Fibroblast of lung (primary cell): ENCODE measurements around the gene KMT2C. TPM values are rescaled to one million over a fixed set of nuclear protein-coding genes. Genes with fewer than 3 reads are reported as not detected.
"Not testable (repeated sequence)": the region's sequence is repeated elsewhere in the genome, so short reads cannot be mapped to it uniquely, and the experiment has no call there.

ENCODE experiments used
- DNase-seq, 2 donors: peaks; one replicate each; pipeline versions ENCODE4 v3.0.0 to v3.0.0-alpha.2; 2010; ENCODE audit warnings: low read depth in 2 of 2
- H2AFZ ChIP-seq: 2 replicates; pipeline ENCODE4 v1.5.1; 2012; ENCODE audit warnings: low read length, control low read depth, inconsistent platforms
- H3K27ac ChIP-seq: 2 replicates; pipeline ENCODE4 v1.5.1; 2011; ENCODE audit warnings: low read length, control low read depth; ENCODE audit not compliant: insufficient read depth
- H3K27me3 ChIP-seq: 2 replicates; pipeline ENCODE4 v1.5.1; 2011; ENCODE audit warnings: mild to moderate bottlenecking, low read length; ENCODE audit not compliant: control insufficient read depth, insufficient read depth
- H3K36me3 ChIP-seq: 2 replicates; pipeline ENCODE4 v1.5.1; 2011; ENCODE audit warnings: low read length; ENCODE audit not compliant: control insufficient read depth, insufficient read depth
- H3K4me1 ChIP-seq: 2 replicates; pipeline ENCODE4 v1.5.1; 2011; ENCODE audit warnings: low read length; ENCODE audit not compliant: control insufficient read depth, insufficient read depth; ENCODE audit errors: extremely low read depth
- H3K4me2 ChIP-seq: 2 replicates; pipeline ENCODE4 v1.5.1; 2011; ENCODE audit warnings: low read length, control low read depth; ENCODE audit not compliant: insufficient read depth; ENCODE audit errors: extremely low read depth
- H3K4me3 ChIP-seq, 4 experiments: fragments of 200-600 bp in 1 of 4; sonication (generic) in 1 of 4; replicated peaks in 1 of 4; 2 replicates each; pipeline ENCODE4 v1.5.1; 2011 to 2016; ENCODE audit warnings: low read length in 4 of 4, low read depth in 3 of 4, mild to moderate bottlenecking in 3 of 4, control low read depth in 2 of 4, inconsistent platforms in 1 of 4, mixed read lengths in 1 of 4; ENCODE audit not compliant: insufficient read depth in 1 of 4; ENCODE audit errors: control extremely low read depth in 1 of 4
- H3K79me2 ChIP-seq: 2 replicates; pipeline ENCODE4 v1.5.1; 2012; ENCODE audit warnings: mild to moderate bottlenecking, low read length, inconsistent platforms; ENCODE audit not compliant: control insufficient read depth, insufficient read depth
- H3K9ac ChIP-seq: 2 replicates; pipeline ENCODE4 v1.5.1; 2011; ENCODE audit warnings: mild to moderate bottlenecking, low read length, control low read depth; ENCODE audit not compliant: insufficient read depth
- H3K9me3 ChIP-seq: 2 replicates; pipeline ENCODE4 v1.5.1; 2012; ENCODE audit warnings: low read depth, low read length; ENCODE audit not compliant: control insufficient read depth, insufficient read depth
- H4K20me1 ChIP-seq: 2 replicates; pipeline ENCODE4 v1.5.1; 2011; ENCODE audit warnings: low read length; ENCODE audit not compliant: control insufficient read depth, insufficient read depth; ENCODE audit errors: extremely low read depth
- EZH2 ChIP-seq: IDR thresholded peaks from 2 replicates; pipeline ENCODE4 v1.5.1; 2012; ENCODE audit warnings: low read length, control low read depth, mild to moderate bottlenecking; ENCODE audit errors: missing control alignments
- polyA plus RNA-seq, 2 donors: library from polyadenylated mRNA; depleted of rRNA in 1 of 2; stranded (reverse) in 1 of 2; unstranded in 1 of 2; fragments of >200 nt; gene quantifications; 2 replicates each; pipeline ENCODE4 v1.2.1, GENCODE V29; 2011 to 2012; ENCODE audit warnings: missing spikeins in 1 of 2
- total RNA-seq: library from RNA; depleted of rRNA; stranded (reverse); fragments of >200 nt; gene quantifications from 2 replicates; pipeline ENCODE4 v1.2.1, GENCODE V29; 2014
- TF ChIP-seq, protein P1 (sequence below), 2 donors: IDR thresholded peaks in 1 of 2; conservative IDR thresholded peaks in 1 of 2; 1 replicate in 1 of 2; 2 replicates in 1 of 2; pipeline ENCODE4 v1.5.1; 2011 to 2012; ENCODE audit warnings: low read length in 2 of 2, control low read depth in 1 of 2, inconsistent platforms in 1 of 2, low read depth in 1 of 2, mild to moderate bottlenecking in 1 of 2

KMT2C gene
- total and polyA plus RNA-seq, 2 donors (not counting 1 experiment from before 2014, with no cell fraction given), result 11.1 to 32.4 TPM

DNA sequence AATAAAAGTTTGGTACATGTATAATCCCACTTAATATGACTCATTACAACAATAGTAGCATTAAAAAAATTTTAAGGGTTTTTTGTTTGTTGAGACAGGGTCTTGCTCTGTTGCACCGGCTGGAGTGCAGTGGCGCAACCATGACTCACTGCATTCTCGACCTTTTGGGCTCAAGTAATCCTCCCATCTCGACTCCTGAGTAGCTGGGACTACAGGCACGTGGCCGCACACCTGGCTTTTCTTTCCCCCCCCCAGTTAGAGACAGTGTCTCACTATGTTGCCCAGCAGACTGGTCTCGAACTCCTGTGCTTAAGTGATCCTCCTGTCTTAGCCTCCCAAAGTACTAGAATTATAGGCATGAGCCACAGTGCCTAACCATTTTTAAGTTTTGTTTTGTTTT lies 40.7 kb downstream of the KMT2C start:
- TF ChIP-seq EZH2, result no peak
- TF ChIP-seq, protein P1, sequence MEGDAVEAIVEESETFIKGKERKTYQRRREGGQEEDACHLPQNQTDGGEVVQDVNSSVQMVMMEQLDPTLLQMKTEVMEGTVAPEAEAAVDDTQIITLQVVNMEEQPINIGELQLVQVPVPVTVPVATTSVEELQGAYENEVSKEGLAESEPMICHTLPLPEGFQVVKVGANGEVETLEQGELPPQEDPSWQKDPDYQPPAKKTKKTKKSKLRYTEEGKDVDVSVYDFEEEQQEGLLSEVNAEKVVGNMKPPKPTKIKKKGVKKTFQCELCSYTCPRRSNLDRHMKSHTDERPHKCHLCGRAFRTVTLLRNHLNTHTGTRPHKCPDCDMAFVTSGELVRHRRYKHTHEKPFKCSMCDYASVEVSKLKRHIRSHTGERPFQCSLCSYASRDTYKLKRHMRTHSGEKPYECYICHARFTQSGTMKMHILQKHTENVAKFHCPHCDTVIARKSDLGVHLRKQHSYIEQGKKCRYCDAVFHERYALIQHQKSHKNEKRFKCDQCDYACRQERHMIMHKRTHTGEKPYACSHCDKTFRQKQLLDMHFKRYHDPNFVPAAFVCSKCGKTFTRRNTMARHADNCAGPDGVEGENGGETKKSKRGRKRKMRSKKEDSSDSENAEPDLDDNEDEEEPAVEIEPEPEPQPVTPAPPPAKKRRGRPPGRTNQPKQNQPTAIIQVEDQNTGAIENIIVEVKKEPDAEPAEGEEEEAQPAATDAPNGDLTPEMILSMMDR (conservative IDR thresholded peaks at IDR 0.05 in 1 of 2, IDR thresholded peaks at IDR 0.05 in 1 of 2; ENCODE audit: low read depth in 1 of 2, low read length in 2 of 2), result no peak
- Histone ChIP-seq H3K36me3 (no peaks in the 10 kb centered on the region), H3K27me3 (no peaks in the 10 kb centered on the region), H4K20me1 (peaks cover 1% of the 10 kb centered on the region), H3K4me3 (no peak overlapping the region), H3K9me3 (no peaks in the 10 kb centered on the region), H2AFZ (no peak overlapping the region), H3K4me2 (no peak overlapping the region), H3K79me2 (peaks cover 76% of the 10 kb centered on the region), H3K27ac (no peak overlapping the region), H3K4me1 (no peaks in the 10 kb centered on the region), H3K9ac (no peak overlapping the region)
- peak; percentile 70 to 73 for DNase-seq

DNA sequence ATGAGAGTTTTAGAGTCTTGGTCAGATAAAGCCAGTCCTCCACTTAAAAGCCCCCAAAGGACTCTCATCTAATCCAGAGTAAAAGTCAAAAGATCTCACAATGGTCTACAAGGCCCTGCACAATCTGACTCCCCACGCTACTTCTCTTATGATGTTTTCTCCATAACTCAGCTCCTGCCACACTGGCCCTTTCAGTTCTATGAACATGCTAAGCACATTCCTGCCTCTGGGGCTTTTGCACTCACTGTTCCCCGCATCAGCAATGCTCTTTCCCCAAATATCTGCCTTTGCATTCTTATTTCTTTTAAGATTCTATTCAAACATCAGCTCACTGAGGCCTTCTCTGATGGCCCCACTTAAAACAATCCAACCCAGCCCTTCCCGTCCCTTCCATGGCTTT lies 41.6 kb downstream of the KMT2C start:
- not testable (repeated sequence) for H3K27me3 ChIP-seq, H3K4me2 ChIP-seq, H3K9ac ChIP-seq, H3K4me3 ChIP-seq, H3K27ac ChIP-seq, H3K9me3 ChIP-seq, H4K20me1 ChIP-seq, H3K4me1 ChIP-seq, H2AFZ ChIP-seq, H3K36me3 ChIP-seq
- H3K79me2 ChIP-seq, result peaks cover 77% of the 10 kb centered on the region
- DNase-seq, result peak; percentile 35 to 54
- TF ChIP-seq, protein P1 (conservative IDR thresholded peaks at IDR 0.05 in 1 of 2, IDR thresholded peaks at IDR 0.05 in 1 of 2; ENCODE audit: low read depth in 1 of 2, low read length in 2 of 2), result peak; percentile 42 to 68

DNA sequence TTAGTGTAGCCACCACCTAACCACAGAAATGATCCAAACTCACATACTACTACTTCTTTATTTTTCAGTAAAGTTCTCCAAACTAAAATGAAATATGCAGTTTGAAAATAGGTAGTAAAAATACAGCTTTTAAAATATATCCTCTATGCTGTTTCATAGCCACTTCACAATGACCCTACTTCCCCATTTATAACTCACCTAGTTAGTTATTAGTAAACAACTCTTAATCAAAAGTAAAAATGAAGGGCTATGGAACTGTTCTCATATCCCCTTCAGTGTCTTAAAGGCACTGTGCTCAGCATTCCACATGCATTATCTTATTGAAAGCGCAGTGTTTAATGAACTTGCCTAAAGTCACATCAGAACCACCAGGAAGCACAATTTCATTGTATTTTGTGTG lies 43.5 kb downstream of the KMT2C start:
- H4K20me1 ChIP-seq, result peaks cover 1% of the 10 kb centered on the region

DNA sequence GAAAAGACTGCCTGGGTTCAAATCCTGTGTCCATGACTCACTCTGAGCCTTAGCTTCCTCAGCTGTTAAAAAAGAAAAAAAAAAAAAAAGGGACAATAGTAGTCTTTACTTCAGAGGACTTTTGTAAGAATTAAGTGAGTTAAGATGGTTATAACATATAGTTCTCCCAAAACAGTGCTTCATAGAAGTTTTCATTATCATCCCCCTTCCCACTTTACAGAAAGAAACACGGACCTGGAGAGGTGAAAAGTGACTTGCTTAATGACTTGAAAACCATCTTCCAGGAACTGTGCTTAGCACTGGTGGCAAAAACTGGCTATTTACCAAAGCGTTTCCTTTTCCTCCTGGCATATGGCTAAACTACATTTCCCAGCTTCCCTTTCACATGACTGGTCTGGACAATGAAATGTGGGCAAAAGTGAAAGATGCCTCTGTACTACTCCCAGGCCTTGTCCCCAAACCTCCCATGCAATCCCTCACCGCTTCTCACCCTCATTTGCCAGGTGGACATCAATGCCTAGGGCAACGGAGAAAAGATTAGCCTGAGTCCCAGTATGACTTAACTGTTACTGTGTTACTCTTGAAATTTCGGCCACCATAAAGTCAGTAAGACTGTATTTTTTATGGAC lies 49.6 kb downstream of the KMT2C start:
- H3K79me2 ChIP-seq, result peaks cover 56% of the 10 kb centered on the region
- not testable (repeated sequence) for H3K4me2 ChIP-seq, H3K9me3 ChIP-seq, H3K4me1 ChIP-seq, H3K9ac ChIP-seq, H3K27me3 ChIP-seq, H3K36me3 ChIP-seq, H2AFZ ChIP-seq, H3K27ac ChIP-seq, DNase-seq, H4K20me1 ChIP-seq, H3K4me3 ChIP-seq

More for the DNA sequence above, 43.5 kb downstream of the KMT2C start:
- Histone ChIP-seq H3K9me3 (no peaks in the 10 kb centered on the region), H3K27ac (no peak overlapping the region), H3K9ac (no peak overlapping the region), H3K4me1 (no peaks in the 10 kb centered on the region), H3K27me3 (no peaks in the 10 kb centered on the region), H3K4me2 (no peak overlapping the region), H3K36me3 (no peaks in the 10 kb centered on the region), H2AFZ (no peak overlapping the region), H3K79me2 (peaks cover 74% of the 10 kb centered on the region), H3K4me3 (no peak overlapping the region)
- DNase-seq, result no peak
- TF ChIP-seq, protein P1 (conservative IDR thresholded peaks at IDR 0.05 in 1 of 2, IDR thresholded peaks at IDR 0.05 in 1 of 2; ENCODE audit: low read depth in 1 of 2, low read length in 2 of 2), result no peak
- TF ChIP-seq EZH2, result no peak
